Measurements from ENCODE around the gene CXCL16. TPM values are rescaled to one million over a fixed set of nuclear protein-coding genes. Genes with fewer than 3 reads are reported as not detected.

The CXCL16 gene
- total and polyA plus RNA-seq, 2 of the 13 experiments (the other 11 are each of a cell fraction or from before 2014, with no cell fraction given), result 9.4 to 101 TPM

- TF ChIP-seq AGO1 (IDR thresholded peaks at IDR 0.05; ENCODE audit: low read depth, low read length, poor library complexity, severe bottlenecking) (no peak), ZNF251 (CRISPR knock-in tag; IDR thresholded peaks at IDR 0.05) (no peak), FOXP1 (IDR thresholded peaks at IDR 0.05) (peak; percentile 72), FOXP1 (CRISPR knock-in tag; IDR thresholded peaks at IDR 0.05) (peak; percentile 90), EEA1 (CRISPR knock-in tag; IDR thresholded peaks at IDR 0.05; ENCODE audit: borderline replicate concordance) (no peak), ZNF7 (CRISPR knock-in tag; IDR thresholded peaks at IDR 0.05) (peak; percentile 94), REST (IDR thresholded peaks at IDR 0.05; ENCODE audit: borderline replicate concordance in 1 of 2, low read depth in 1 of 2, low read length in 2 of 2) (no peak), ZNF33A (CRISPR knock-in tag; IDR thresholded peaks at IDR 0.05; ENCODE audit: borderline replicate concordance) (no peak), ZC3H4 (CRISPR knock-in tag; IDR thresholded peaks at IDR 0.05; ENCODE audit: borderline replicate concordance) (no peak), ZNF543 (CRISPR knock-in tag; IDR thresholded peaks at IDR 0.05) (0 out of 2 replicates have a peak, but pooled peaks have one; percentile 10), ZNF562 (CRISPR knock-in tag; IDR thresholded peaks at IDR 0.05; ENCODE audit: borderline replicate concordance) (no peak), SIN3A (IDR thresholded peaks at IDR 0.05; ENCODE audit: borderline replicate concordance, low read depth, low read length) (0 out of 2 replicates have a peak, but pooled peaks have one; percentile 46), TCF12 (IDR thresholded peaks at IDR 0.05) (no peak), TCF12 (CRISPR knock-in tag; IDR thresholded peaks at IDR 0.05) (no peak), RXRA (CRISPR knock-in tag; IDR thresholded peaks at IDR 0.05) (peak; percentile 95), TCF7 (IDR thresholded peaks at IDR 0.05; ENCODE audit: low read depth) (no peak), FIP1L1 (IDR thresholded peaks at IDR 0.05; ENCODE audit: borderline replicate concordance, insufficient read depth, low read depth, low read length) (no peak), TFDP2 (CRISPR knock-in tag; IDR thresholded peaks at IDR 0.05) (no peak), TSC22D2 (CRISPR knock-in tag; IDR thresholded peaks at IDR 0.05; ENCODE audit: borderline replicate concordance) (no peak), NFRKB (IDR thresholded peaks at IDR 0.05) (no peak), RBAK (CRISPR knock-in tag; IDR thresholded peaks at IDR 0.05) (no peak), NBN (conservative IDR thresholded peaks at IDR 0.05) (no peak), ZNF724P (CRISPR knock-in tag; IDR thresholded peaks at IDR 0.05; ENCODE audit: borderline replicate concordance) (no peak), ZFYVE20 (CRISPR knock-in tag; IDR thresholded peaks at IDR 0.05; ENCODE audit: borderline replicate concordance, low read depth) (no peak)
- TF ChIP-seq, protein P1, sequence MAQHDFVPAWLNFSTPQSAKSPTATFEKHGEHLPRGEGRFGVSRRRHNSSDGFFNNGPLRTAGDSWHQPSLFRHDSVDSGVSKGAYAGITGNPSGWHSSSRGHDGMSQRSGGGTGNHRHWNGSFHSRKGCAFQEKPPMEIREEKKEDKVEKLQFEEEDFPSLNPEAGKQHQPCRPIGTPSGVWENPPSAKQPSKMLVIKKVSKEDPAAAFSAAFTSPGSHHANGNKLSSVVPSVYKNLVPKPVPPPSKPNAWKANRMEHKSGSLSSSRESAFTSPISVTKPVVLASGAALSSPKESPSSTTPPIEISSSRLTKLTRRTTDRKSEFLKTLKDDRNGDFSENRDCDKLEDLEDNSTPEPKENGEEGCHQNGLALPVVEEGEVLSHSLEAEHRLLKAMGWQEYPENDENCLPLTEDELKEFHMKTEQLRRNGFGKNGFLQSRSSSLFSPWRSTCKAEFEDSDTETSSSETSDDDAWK (CRISPR knock-in tag; IDR thresholded peaks at IDR 0.05), result no peak
These were observed 18.3 kb downstream of the CXCL16 start (continued) for GRCh38 chr17:4721203-4722135.

Data from HepG2 (cell line).